Measurements from ENCODE around the gene GEMIN4.

GRCh38 chr17:787641-788221 is 35.7 kb upstream of the GEMIN4 start:
- TF ChIP-seq EZH2phosphoT487 (IDR thresholded peaks at IDR 0.05): no peak
- TF ChIP-seq CTCF (IDR thresholded peaks at IDR 0.05): no peak

Measured in neural progenitor cell (in vitro differentiated cells).